ENCODE measurements around the gene DNAH5.
"Not testable (repeated sequence)": the region's sequence is repeated elsewhere in the genome, so short reads cannot be mapped to it uniquely, and the experiment has no call there.

DNAH5 gene

DNA sequence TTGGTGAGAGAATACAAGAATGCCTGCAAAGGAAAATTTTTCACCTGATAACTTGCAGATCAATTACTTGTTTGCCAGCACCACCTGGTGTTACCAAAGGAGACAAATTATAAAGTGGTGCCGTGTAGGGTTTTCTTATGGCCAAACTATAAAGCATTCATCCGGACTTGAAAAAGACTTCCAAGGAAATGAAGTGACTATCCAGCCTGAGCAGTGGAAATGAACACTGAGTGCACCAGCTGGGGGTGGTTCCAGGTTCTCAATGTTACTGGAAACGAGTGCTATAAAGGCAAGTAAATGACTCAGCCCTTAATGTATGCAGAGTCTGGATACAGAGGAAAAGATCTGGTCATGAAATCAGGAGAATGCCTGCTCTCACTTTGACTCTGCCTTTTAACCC lies 113.1 kb downstream of the DNAH5 start:
- H3K4me3 ChIP-seq (ENCODE audit: low read depth in 1 of 2, low read length in 2 of 2) = no peak overlapping the region
- H3K27ac ChIP-seq (ENCODE audit: low read depth, low read length) = no peak overlapping the region
- no peak overlapping the region for H3K9ac ChIP-seq (ENCODE audit: low read length)
- H3K36me3 ChIP-seq (ENCODE audit: insufficient read depth, low read length) = no peaks in the 10 kb centered on the region
- no peaks in the 10 kb centered on the region for H3K9me3 ChIP-seq (ENCODE audit: low read length)
- H3K27me3 ChIP-seq (ENCODE audit: control insufficient read depth in 1 of 2, insufficient read depth in 2 of 2, low read length in 2 of 2) = no peaks in the 10 kb centered on the region
- H3K4me1 ChIP-seq (ENCODE audit: insufficient read depth, low read length) = no peaks in the 10 kb centered on the region

DNA sequence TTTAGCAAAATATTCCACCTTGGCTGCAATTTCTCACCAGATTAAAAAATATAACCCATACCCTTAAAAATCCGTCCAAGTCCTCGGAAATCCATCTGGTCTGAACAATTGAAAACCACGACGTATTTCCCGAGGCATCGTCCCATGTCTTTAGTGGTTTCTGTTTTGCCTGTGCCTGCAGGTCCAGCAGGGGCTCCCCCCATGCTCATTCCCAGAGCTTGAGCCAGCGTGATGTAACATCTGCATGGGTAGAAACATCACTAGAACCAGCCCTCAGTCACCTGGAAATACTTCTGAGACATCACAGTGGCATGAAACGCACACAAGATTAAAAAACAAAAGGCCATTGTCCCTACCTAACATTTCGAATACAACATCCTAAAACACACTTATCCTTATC lies 114.0 kb downstream of the DNAH5 start:
- no peaks in the 10 kb centered on the region for H3K27me3 ChIP-seq (ENCODE audit: control insufficient read depth in 1 of 2, insufficient read depth in 2 of 2, low read length in 2 of 2)
- H3K4me3 ChIP-seq (ENCODE audit: low read depth in 1 of 2, low read length in 2 of 2) = no peak overlapping the region
- H3K9ac ChIP-seq (ENCODE audit: low read length) = no peak overlapping the region
- no peaks in the 10 kb centered on the region for H3K36me3 ChIP-seq (ENCODE audit: insufficient read depth, low read length)
- no peak overlapping the region for H3K27ac ChIP-seq (ENCODE audit: low read depth, low read length)
- H3K4me1 ChIP-seq (ENCODE audit: insufficient read depth, low read length) = no peaks in the 10 kb centered on the region
- H3K9me3 ChIP-seq (ENCODE audit: low read length) = no peaks in the 10 kb centered on the region

DNA sequence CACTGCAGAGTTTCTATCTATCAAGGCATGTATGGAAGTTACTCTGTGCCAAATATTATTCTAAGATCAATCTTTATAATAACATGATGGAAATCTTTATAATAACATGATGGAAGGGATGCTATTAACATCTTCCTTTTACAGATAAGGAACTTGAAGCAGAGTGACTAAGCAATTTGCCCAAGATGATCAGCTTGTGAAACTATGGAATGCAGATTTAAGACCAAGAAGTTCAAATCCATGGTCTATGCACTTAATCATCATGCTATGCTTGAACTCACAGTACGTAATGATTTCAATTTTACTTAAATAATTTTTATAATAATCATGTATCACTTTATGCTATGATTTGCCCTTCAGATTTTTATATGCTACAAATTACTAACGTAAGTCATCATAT lies 123.1 kb downstream of the DNAH5 start:
- H3K27me3 ChIP-seq (ENCODE audit: control insufficient read depth in 1 of 2, insufficient read depth in 2 of 2, low read length in 2 of 2) = no peaks in the 10 kb centered on the region
- H3K27ac ChIP-seq (ENCODE audit: low read depth, low read length) = no peak overlapping the region
- H3K9ac ChIP-seq (ENCODE audit: low read length) = no peak overlapping the region
- H3K36me3 ChIP-seq (ENCODE audit: insufficient read depth, low read length) = no peaks in the 10 kb centered on the region
- H3K4me3 ChIP-seq (ENCODE audit: low read depth in 1 of 2, low read length in 2 of 2) = no peak overlapping the region
- no peaks in the 10 kb centered on the region for H3K4me1 ChIP-seq (ENCODE audit: insufficient read depth, low read length)
- H3K9me3 ChIP-seq (ENCODE audit: low read length) = no peaks in the 10 kb centered on the region

DNA sequence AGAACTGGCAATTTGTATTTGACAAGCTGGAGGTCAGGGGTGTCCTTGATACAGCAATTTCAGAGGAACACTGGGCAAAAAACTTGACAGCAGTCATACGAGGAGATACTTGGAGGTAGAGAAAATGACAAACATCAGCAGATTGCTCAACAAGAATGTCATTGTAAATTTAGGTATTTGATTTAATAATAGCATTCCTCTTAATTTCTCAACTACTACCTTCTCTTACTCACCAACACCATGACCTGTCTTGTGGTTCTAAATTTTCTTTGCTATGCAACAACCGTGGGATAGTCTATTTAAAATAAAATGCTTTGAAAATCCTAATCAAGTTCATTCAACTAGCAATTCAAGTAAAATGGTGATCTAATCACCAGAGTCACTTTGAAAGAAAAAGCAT lies 128.4 kb downstream of the DNAH5 start:
- Histone ChIP-seq H3K9me3 (ENCODE audit: low read length) (no peaks in the 10 kb centered on the region), H3K9ac (ENCODE audit: low read length) (no peak overlapping the region), H3K27ac (ENCODE audit: low read depth, low read length) (no peak overlapping the region), H3K27me3 (ENCODE audit: control insufficient read depth in 1 of 2, insufficient read depth in 2 of 2, low read length in 2 of 2) (no peaks in the 10 kb centered on the region), H3K4me1 (ENCODE audit: insufficient read depth, low read length) (no peaks in the 10 kb centered on the region), H3K4me3 (ENCODE audit: low read depth in 1 of 2, low read length in 2 of 2) (no peak overlapping the region), H3K36me3 (ENCODE audit: insufficient read depth, low read length) (no peaks in the 10 kb centered on the region)

DNA sequence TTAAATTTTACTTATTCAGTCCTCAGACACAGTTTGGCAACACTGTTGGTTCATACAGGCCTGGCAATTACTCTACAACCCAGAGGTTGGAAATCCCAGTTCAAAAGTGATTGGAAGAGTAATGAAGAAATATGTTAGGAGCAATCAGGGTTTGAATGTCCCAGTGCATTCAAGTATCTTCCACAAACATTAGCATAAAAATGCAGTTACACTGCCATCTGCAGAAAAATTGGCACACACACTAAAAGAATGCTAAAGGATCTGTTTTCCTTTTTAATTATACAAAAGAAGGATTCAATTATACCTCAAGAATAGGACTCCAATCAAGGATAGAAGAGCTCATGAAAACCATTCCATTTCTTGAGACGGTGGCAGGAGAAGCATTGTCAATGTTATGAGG lies 130.2 kb downstream of the DNAH5 start:
- no peaks in the 10 kb centered on the region for H3K27me3 ChIP-seq (ENCODE audit: control insufficient read depth in 1 of 2, insufficient read depth in 2 of 2, low read length in 2 of 2)
- no peaks in the 10 kb centered on the region for H3K4me1 ChIP-seq (ENCODE audit: insufficient read depth, low read length)
- no peak overlapping the region for H3K9ac ChIP-seq (ENCODE audit: low read length)
- no peak overlapping the region for H3K27ac ChIP-seq (ENCODE audit: low read depth, low read length)
- no peak overlapping the region for H3K4me3 ChIP-seq (ENCODE audit: low read depth in 1 of 2, low read length in 2 of 2)
- H3K9me3 ChIP-seq (ENCODE audit: low read length) = no peaks in the 10 kb centered on the region
- H3K36me3 ChIP-seq (ENCODE audit: insufficient read depth, low read length) = no peaks in the 10 kb centered on the region

DNA sequence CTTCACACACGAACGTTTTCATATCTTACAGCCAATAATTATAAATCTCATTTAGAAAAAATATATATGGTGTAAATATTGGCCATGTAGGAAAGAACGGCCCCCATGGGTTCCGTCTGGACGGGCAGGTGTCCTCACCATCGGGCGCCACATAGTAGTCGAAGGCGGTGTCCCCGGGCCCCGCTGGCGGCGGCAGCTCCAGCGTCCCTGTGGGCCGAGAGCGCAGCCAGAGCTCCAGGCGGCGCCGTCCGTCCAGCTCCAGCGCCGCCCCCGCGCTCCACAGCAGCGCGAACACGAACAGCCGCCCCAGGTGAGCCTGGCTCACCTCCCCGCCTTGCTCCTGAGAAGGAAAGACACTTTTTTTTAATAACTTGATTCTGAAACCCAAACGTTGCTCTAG lies 134.6 kb downstream of the DNAH5 start:
- Histone ChIP-seq H3K27ac (ENCODE audit: low read depth, low read length) (no peak overlapping the region), H3K9me3 (ENCODE audit: low read length) (no peaks in the 10 kb centered on the region), H3K27me3 (ENCODE audit: control insufficient read depth in 1 of 2, insufficient read depth in 2 of 2, low read length in 2 of 2) (no peaks in the 10 kb centered on the region), H3K36me3 (ENCODE audit: insufficient read depth, low read length) (no peaks in the 10 kb centered on the region), H3K9ac (ENCODE audit: low read length) (no peak overlapping the region), H3K4me3 (ENCODE audit: low read depth in 1 of 2, low read length in 2 of 2) (no peak overlapping the region), H3K4me1 (ENCODE audit: insufficient read depth, low read length) (no peaks in the 10 kb centered on the region)

DNA sequence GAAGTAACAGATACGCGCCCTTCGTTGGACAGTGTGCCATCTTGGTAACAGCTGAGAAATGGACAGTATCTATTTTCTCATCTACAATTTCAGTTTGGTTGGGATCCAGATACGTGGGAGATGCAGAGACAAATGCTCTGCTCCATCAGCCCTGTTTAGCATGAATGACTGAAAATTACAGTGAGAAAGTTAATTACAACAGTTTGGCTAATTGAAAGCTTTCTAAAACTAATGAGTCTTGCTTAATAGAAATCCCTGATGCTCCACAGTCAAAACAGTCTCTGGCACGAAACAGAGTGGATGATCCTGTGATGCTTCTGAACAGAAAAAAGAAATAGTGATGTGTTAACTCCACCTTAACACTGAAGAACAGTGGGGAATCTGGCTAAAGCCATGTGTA lies 140.2 kb downstream of the DNAH5 start:
- Histone ChIP-seq H3K4me1 (ENCODE audit: insufficient read depth, low read length) (no peaks in the 10 kb centered on the region), H3K27me3 (ENCODE audit: control insufficient read depth in 1 of 2, insufficient read depth in 2 of 2, low read length in 2 of 2) (no peaks in the 10 kb centered on the region), H3K4me3 (ENCODE audit: low read depth in 1 of 2, low read length in 2 of 2) (no peak overlapping the region), H3K9me3 (ENCODE audit: low read length) (no peaks in the 10 kb centered on the region), H3K9ac (ENCODE audit: low read length) (no peak overlapping the region), H3K27ac (ENCODE audit: low read depth, low read length) (no peak overlapping the region), H3K36me3 (ENCODE audit: insufficient read depth, low read length) (no peaks in the 10 kb centered on the region)

DNA sequence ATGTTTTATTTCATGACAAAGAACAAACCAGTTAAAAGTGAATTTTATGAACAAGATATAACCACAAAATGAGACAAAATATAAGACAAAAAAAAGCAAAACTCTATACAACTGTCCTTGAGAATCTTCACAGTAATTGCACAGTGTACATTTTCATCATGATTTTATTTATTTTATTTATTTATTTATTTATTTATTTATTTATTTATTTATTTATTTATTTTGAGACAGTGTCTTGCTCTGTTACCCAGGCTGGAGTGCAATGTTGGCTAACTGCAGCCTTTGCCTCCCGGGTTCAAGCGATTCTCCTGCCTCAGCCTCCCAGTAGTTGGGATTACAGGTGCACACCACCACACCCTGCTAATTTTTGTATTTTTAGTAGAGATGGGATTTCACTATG lies 145.9 kb downstream of the DNAH5 start:
- H3K9me3 ChIP-seq (ENCODE audit: low read length); H3K27me3 ChIP-seq (ENCODE audit: control insufficient read depth in 1 of 2, insufficient read depth in 2 of 2, low read length in 2 of 2); H3K4me1 ChIP-seq (ENCODE audit: insufficient read depth, low read length); H3K9ac ChIP-seq (ENCODE audit: low read length); H3K4me3 ChIP-seq (ENCODE audit: low read depth in 1 of 2, low read length in 2 of 2); H3K27ac ChIP-seq (ENCODE audit: low read depth, low read length); H3K36me3 ChIP-seq (ENCODE audit: insufficient read depth, low read length): not testable (repeated sequence)

DNA sequence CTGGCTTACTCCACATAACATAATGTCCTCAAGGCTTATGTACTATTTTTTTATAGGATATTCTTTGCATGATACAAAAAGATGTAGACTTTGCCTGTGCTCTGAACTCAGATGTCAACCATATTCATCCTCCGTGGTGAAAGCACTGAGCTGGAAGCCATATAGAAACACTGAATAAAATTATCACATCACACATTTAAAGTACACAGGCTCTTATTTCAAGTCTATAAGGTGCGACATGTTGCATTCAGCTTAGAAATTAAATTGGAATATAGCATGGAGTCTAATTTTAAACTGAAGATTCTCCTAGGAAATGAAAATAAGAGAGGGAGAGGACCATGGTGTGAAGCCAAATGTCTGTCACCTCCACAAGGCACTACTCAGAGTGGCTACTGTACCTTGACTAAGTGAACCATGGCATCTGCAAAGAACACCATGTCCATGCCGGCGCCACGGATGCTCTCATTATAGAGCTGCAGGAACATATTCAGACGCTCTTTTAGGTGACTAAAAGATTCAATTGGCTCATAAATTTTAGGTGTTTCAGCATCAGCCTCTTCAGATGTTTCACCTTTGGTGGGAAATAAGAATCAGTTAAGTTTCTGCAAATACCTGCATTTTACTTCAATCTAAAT lies 158.6 kb downstream of the DNAH5 start:
- Histone ChIP-seq H3K27ac (ENCODE audit: low read depth, low read length) (no peak overlapping the region), H3K27me3 (ENCODE audit: control insufficient read depth in 1 of 2, insufficient read depth in 2 of 2, low read length in 2 of 2) (no peaks in the 10 kb centered on the region), H3K4me3 (ENCODE audit: low read depth in 1 of 2, low read length in 2 of 2) (no peak overlapping the region), H3K9me3 (ENCODE audit: low read length) (no peaks in the 10 kb centered on the region), H3K36me3 (ENCODE audit: insufficient read depth, low read length) (no peaks in the 10 kb centered on the region), H3K9ac (ENCODE audit: low read length) (no peak overlapping the region), H3K4me1 (ENCODE audit: insufficient read depth, low read length) (no peaks in the 10 kb centered on the region)

DNA sequence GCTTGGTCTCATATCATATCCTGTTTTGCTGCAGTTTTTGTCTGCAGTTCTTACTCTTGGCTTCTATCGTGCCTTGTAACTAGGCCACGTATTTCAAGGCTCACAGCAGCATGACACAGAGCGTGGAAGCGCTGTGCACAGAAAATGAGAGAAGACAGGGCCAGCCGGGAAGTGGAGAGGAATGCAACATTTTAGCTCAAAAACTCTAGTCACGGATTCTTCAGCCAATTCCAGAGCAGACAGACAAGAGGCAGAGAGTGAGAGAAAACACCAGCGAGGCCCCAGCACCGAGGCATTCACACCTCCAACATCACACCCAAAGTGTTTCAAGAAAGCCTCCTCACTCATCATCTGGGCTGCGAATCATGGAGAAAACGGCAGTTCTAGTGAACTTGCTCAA lies 160.8 kb downstream of the DNAH5 start:
- no peaks in the 10 kb centered on the region for H3K4me1 ChIP-seq (ENCODE audit: insufficient read depth, low read length)
- H3K9ac ChIP-seq (ENCODE audit: low read length) = no peak overlapping the region
- H3K36me3 ChIP-seq (ENCODE audit: insufficient read depth, low read length) = no peaks in the 10 kb centered on the region
- no peak overlapping the region for H3K4me3 ChIP-seq (ENCODE audit: low read depth in 1 of 2, low read length in 2 of 2)
- H3K27me3 ChIP-seq (ENCODE audit: control insufficient read depth in 1 of 2, insufficient read depth in 2 of 2, low read length in 2 of 2) = no peaks in the 10 kb centered on the region
- H3K9me3 ChIP-seq (ENCODE audit: low read length) = no peaks in the 10 kb centered on the region
- H3K27ac ChIP-seq (ENCODE audit: low read depth, low read length) = no peak overlapping the region

DNA sequence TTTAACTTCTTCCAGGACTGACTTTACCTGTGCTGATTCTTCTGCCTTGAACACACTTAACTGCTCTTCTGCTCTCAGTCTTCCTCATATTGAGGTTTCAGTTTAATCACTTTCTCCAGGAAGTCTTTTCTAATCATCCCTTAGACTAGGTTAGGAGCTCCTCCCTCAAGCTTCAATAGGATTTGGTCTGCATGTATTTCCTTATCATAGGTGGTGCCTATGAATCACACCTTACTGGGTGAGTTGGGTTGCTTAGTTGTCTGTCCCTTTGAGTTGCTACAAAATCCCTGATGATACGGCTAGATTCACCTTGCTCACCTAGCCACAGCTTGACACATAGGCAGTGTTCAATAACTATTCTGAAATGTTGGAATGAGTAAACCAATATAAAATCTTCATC lies 164.4 kb downstream of the DNAH5 start:
- no peaks in the 10 kb centered on the region for H3K27me3 ChIP-seq (ENCODE audit: control insufficient read depth in 1 of 2, insufficient read depth in 2 of 2, low read length in 2 of 2)
- H3K9ac ChIP-seq (ENCODE audit: low read length) = no peak overlapping the region
- H3K9me3 ChIP-seq (ENCODE audit: low read length) = no peaks in the 10 kb centered on the region
- no peaks in the 10 kb centered on the region for H3K4me1 ChIP-seq (ENCODE audit: insufficient read depth, low read length)
- H3K4me3 ChIP-seq (ENCODE audit: low read depth in 1 of 2, low read length in 2 of 2) = no peak overlapping the region
- no peak overlapping the region for H3K27ac ChIP-seq (ENCODE audit: low read depth, low read length)
- no peaks in the 10 kb centered on the region for H3K36me3 ChIP-seq (ENCODE audit: insufficient read depth, low read length)

DNA sequence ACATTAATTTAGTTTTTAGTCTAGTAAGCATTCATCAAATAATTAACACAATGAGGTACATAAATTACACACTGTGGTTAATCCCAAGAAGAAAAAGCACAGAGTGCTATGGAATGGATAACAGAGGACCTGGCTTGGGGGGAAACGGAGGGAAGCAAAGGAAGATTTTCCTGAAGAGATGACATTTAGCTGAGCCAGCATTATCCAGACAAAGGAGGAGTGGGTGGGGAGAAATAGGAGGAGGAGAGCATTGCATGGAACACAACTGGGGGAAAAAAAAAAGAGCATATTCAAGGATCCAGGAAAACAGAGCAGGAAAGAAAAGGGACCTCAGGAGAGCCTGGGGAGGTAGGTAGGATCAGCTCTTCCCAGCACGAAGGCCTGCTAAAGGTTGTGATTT lies 170.8 kb downstream of the DNAH5 start:
- Histone ChIP-seq H3K9me3 (ENCODE audit: low read length) (no peaks in the 10 kb centered on the region), H3K4me1 (ENCODE audit: insufficient read depth, low read length) (peaks cover 5% of the 10 kb centered on the region), H3K36me3 (ENCODE audit: insufficient read depth, low read length) (no peaks in the 10 kb centered on the region), H3K27ac (ENCODE audit: low read depth, low read length) (no peak overlapping the region), H3K4me3 (ENCODE audit: low read depth in 1 of 2, low read length in 2 of 2) (no peak overlapping the region), H3K9ac (ENCODE audit: low read length) (no peak overlapping the region), H3K27me3 (ENCODE audit: control insufficient read depth in 1 of 2, insufficient read depth in 2 of 2, low read length in 2 of 2) (no peaks in the 10 kb centered on the region)
